Fibroblast of pulmonary artery (primary cell): ENCODE results near the gene UBE2Q2.
A peak's percentile ranks its signal among the peaks of the same experiment; 100 is the strongest.
"Not testable (repeated sequence)": the region's sequence is repeated elsewhere in the genome, so short reads cannot be mapped to it uniquely, and the experiment has no call there.

Experiments
- DNase-seq: peaks from one replicate; pipeline ENCODE4 v3.0.0-alpha.2; 2010; ENCODE audit warnings: low read depth
- H3K4me3 ChIP-seq: replicated peaks from 2 replicates; pipeline ENCODE4 v1.5.1; 2011; ENCODE audit warnings: low read depth, mild to moderate bottlenecking, control low read depth, low read length, moderate library complexity
- TF ChIP-seq, protein P1 (sequence below): IDR thresholded peaks from 2 replicates; pipeline ENCODE4 v1.5.1; 2011; ENCODE audit warnings: mild to moderate bottlenecking, control low read depth, low read length, inconsistent platforms; ENCODE audit errors: missing control alignments

The UBE2Q2 gene

GRCh38 chr15:75868019-75868418 lies 24.8 kb downstream of the UBE2Q2 start:
- TF ChIP-seq, protein P1, sequence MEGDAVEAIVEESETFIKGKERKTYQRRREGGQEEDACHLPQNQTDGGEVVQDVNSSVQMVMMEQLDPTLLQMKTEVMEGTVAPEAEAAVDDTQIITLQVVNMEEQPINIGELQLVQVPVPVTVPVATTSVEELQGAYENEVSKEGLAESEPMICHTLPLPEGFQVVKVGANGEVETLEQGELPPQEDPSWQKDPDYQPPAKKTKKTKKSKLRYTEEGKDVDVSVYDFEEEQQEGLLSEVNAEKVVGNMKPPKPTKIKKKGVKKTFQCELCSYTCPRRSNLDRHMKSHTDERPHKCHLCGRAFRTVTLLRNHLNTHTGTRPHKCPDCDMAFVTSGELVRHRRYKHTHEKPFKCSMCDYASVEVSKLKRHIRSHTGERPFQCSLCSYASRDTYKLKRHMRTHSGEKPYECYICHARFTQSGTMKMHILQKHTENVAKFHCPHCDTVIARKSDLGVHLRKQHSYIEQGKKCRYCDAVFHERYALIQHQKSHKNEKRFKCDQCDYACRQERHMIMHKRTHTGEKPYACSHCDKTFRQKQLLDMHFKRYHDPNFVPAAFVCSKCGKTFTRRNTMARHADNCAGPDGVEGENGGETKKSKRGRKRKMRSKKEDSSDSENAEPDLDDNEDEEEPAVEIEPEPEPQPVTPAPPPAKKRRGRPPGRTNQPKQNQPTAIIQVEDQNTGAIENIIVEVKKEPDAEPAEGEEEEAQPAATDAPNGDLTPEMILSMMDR = no peak
- no peak for DNase-seq
- H3K4me3 ChIP-seq = no peak overlapping the region

DNA sequence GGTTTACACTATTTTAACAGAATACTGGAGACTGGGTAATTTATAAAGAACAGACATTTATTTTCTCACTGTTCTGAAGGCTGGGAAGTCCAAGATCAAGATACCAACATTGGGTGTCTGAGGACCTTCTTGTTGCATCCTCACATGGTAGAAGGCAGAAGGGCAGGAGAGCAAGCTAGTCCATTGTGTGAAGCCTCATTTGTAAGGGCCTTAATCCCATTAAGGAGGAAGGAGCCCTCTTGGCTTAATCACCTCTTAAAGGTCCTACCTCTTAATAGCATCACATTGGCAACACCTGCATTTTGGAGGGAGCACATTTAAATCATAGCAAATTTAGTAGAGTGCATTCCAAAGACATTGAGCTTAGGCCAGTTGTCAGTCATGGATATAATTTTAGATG lies 26.2 kb downstream of the UBE2Q2 start:
- TF ChIP-seq, protein P1 = no peak

GRCh38 chr15:75871589-75871988 lies 28.3 kb downstream of the UBE2Q2 start:
- not testable (repeated sequence) for DNase-seq, H3K4me3 ChIP-seq

More for the DNA sequence above, 26.2 kb downstream of the UBE2Q2 start:
- no peak for DNase-seq
- H3K4me3 ChIP-seq = no peak overlapping the region

DNA sequence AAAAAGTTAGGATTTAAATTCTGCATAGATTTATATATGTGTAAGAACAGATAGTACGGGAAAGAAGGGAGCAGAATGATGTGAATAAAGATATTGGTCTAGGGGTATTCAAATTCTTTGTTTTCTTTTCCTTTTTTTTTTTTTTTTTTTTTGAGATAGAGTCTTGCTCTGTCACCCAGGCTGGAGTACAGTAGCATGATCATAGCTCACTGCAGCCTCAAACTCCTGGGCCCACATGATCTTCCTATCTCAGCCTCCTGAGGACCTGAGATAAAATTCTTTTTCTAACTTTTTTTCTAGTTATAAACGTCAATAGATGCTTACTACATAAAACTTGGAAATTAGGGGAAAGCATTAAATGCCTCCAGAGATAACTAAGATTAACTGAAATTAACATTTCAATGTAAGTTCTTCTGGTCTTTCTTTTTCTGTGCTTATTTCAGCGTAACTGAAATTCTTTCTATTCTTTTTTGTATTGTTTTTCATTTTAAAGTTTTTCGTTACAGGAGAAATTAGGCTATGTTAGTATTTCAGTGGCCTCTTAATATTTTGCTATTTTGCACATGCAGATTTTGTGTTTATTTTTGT lies 29.2 kb downstream of the UBE2Q2 start:
- DNase-seq = no peak
- TF ChIP-seq, protein P1 = no peak
- H3K4me3 ChIP-seq = no peak overlapping the region

DNA sequence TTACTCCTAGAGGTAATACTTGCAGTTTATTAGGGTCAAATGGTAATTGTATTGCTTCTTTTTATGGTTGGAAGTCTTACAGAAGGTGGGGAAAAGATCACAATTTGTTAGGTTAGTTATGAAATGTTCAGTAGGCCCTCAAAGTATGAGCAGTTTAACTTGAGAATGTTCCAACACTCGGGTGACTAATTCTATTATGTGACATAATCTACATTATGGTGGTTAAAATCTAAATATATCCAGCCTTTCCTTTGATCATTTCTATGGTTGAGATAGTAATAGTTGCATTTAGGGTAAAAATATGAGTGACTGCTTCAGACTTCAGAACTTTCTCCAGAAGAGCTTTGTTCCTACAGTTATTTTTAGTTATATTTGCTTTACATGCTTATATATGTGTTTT lies 40.8 kb downstream of the UBE2Q2 start:
- TF ChIP-seq, protein P1 = no peak
- no peak overlapping the region for H3K4me3 ChIP-seq
- peak; percentile 53 for DNase-seq

GRCh38 chr15:75887178-75887577 lies 43.9 kb downstream of the UBE2Q2 start:
- TF ChIP-seq, protein P1 = no peak
- DNase-seq = no peak
- H3K4me3 ChIP-seq = no peak overlapping the region

DNA sequence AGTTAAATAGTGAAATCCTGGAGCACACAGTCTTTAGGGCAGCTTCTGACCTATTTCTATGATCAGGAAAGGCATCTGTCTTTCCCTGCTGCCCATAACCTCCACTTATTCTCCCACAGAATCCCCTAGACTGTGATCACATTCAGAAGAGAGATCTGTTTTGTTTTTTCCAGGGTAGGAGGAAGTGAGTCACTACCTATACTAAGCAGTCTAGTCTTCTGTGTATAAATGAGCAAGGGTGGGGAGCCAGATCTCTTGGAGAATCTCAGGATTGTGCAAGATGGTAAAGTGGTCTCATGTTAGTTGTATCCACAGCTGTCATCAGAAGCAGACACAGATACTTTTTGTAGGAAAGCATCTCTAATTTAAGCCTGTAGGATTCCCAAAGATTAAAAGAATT lies 48.6 kb downstream of the UBE2Q2 start:
- no peak overlapping the region for H3K4me3 ChIP-seq
- TF ChIP-seq, protein P1 = no peak
- DNase-seq = peak; percentile 90

DNA sequence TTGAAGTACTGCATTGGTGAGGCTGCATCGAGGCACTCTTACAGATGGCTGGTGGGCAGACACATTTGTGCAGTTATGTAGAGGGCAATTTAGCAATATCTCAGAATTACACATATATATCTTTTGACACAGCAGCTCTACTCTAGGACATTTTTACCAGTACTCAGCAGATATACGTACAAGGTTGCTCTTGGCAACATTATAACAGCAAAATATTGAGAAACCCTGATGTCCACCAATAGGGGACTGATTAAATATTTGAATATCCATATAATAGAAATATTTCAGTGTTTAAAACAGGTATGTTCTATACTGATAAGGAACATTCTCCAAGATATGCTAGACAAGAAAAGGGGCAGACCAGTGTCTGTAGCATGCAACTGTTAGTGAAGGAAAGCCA lies 52.5 kb downstream of the UBE2Q2 start:
- TF ChIP-seq, protein P1 = no peak
- H3K4me3 ChIP-seq = no peak overlapping the region

More for the DNA sequence above, 52.5 kb downstream of the UBE2Q2 start:
- DNase-seq = no peak
